Progenitor cell of endocrine pancreas (in vitro differentiated cells): ENCODE data around the gene LOXL1. TPM values are rescaled to one million over a fixed set of nuclear protein-coding genes. Genes with fewer than 3 reads are reported as not detected.

Experiments
- DNase-seq: peaks from one replicate; pipeline ENCODE4 v3.0.0; 2021; ENCODE audit warnings: low spot score; ENCODE audit not compliant: unreplicated experiment
- H3K27ac Mint-ChIP-seq: 2 replicates; pipeline ENCODE4 v1.8.0; 2021; ENCODE audit warnings: mild to moderate bottlenecking, moderate library complexity, mixed read lengths
- H3K27me3 Mint-ChIP-seq: 2 replicates; pipeline ENCODE4 v1.8.0; 2021; ENCODE audit warnings: mixed read lengths
- H3K36me3 Mint-ChIP-seq: 2 replicates; pipeline ENCODE4 v1.8.0; 2022; ENCODE audit warnings: mixed read lengths; ENCODE audit not compliant: insufficient read depth
- H3K4me1 Mint-ChIP-seq: 2 replicates; pipeline ENCODE4 v1.8.0; 2021; ENCODE audit warnings: low read depth, mixed read lengths
- H3K4me3 Mint-ChIP-seq: 2 replicates; pipeline ENCODE4 v1.8.0; 2021; ENCODE audit warnings: low read depth, mild to moderate bottlenecking, moderate library complexity, mixed read lengths
- H3K9me3 Mint-ChIP-seq: 2 replicates; pipeline ENCODE4 v1.8.0; 2021; ENCODE audit warnings: low read depth, mixed read lengths
- total RNA-seq: library from RNA; stranded (reverse); gene quantifications from 2 replicates; pipeline ENCODE4 v1.2.1, GENCODE V29; 2021
- TF ChIP-seq, protein P1 (sequence below): fragments of 200-600 bp; sonication (generic); IDR thresholded peaks from one replicate; pipeline ENCODE4 v1.5.0; 2021; ENCODE audit warnings: antibody characterized with exemption, mild to moderate bottlenecking; ENCODE audit not compliant: unreplicated experiment

The LOXL1 gene
- total RNA-seq, 1 donor from 2014 or later, result 17.4 TPM

GRCh38 chr15:73934281-73934680 is 8.0 kb downstream of the LOXL1 start:
- no peaks in the 10 kb centered on the region for H3K4me1 Mint-ChIP-seq
- H3K27ac Mint-ChIP-seq, result no peak overlapping the region
- no peak overlapping the region for H3K4me3 Mint-ChIP-seq
- no peaks in the 10 kb centered on the region for H3K9me3 Mint-ChIP-seq
- TF ChIP-seq, protein P1, sequence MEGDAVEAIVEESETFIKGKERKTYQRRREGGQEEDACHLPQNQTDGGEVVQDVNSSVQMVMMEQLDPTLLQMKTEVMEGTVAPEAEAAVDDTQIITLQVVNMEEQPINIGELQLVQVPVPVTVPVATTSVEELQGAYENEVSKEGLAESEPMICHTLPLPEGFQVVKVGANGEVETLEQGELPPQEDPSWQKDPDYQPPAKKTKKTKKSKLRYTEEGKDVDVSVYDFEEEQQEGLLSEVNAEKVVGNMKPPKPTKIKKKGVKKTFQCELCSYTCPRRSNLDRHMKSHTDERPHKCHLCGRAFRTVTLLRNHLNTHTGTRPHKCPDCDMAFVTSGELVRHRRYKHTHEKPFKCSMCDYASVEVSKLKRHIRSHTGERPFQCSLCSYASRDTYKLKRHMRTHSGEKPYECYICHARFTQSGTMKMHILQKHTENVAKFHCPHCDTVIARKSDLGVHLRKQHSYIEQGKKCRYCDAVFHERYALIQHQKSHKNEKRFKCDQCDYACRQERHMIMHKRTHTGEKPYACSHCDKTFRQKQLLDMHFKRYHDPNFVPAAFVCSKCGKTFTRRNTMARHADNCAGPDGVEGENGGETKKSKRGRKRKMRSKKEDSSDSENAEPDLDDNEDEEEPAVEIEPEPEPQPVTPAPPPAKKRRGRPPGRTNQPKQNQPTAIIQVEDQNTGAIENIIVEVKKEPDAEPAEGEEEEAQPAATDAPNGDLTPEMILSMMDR, result no peak
- H3K36me3 Mint-ChIP-seq, result no peaks in the 10 kb centered on the region
- no peak for DNase-seq
- H3K27me3 Mint-ChIP-seq, result no peaks in the 10 kb centered on the region

DNA sequence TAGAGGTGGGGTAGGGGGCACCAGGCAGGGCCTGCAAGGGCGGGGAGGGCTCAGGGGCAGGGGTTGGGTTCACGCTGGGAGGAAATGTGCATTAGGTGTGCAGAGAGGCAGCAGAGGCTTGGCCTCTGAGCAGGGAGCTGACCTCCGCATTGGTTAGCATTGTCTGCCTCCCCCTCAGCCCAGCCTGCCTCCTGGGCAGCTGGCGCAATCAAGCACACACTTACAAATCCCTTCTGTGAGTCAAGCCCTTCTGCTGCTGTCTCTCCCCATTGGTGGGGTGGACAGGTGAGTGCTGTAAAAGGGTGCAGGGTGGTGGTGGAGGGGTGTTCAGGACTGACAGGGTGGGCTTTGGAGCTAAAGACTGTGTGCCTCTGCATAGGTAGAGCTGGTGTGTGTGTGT is 9.3 kb downstream of the LOXL1 start:
- Mint-ChIP-seq H3K36me3 (no peaks in the 10 kb centered on the region), H3K27me3 (no peaks in the 10 kb centered on the region), H3K9me3 (no peaks in the 10 kb centered on the region), H3K4me3 (no peak overlapping the region), H3K4me1 (peaks cover 1% of the 10 kb centered on the region), H3K27ac (no peak overlapping the region)
- TF ChIP-seq, protein P1, result no peak
- DNase-seq, result no peak

GRCh38 chr15:73936181-73936580 is 9.9 kb downstream of the LOXL1 start:
- no peak overlapping the region for H3K27ac Mint-ChIP-seq
- H3K27me3 Mint-ChIP-seq, result no peaks in the 10 kb centered on the region
- no peaks in the 10 kb centered on the region for H3K36me3 Mint-ChIP-seq
- TF ChIP-seq, protein P1, result no peak
- H3K4me1 Mint-ChIP-seq, result peaks cover 4% of the 10 kb centered on the region
- H3K9me3 Mint-ChIP-seq, result no peaks in the 10 kb centered on the region
- no peak for DNase-seq
- no peak overlapping the region for H3K4me3 Mint-ChIP-seq

GRCh38 chr15:73936588-73937290 is 10.5 kb downstream of the LOXL1 start:
- DNase-seq, result no peak
- no peaks in the 10 kb centered on the region for H3K36me3 Mint-ChIP-seq
- H3K27me3 Mint-ChIP-seq, result no peaks in the 10 kb centered on the region
- no peak overlapping the region for H3K4me3 Mint-ChIP-seq
- H3K4me1 Mint-ChIP-seq, result peaks cover 4% of the 10 kb centered on the region
- H3K27ac Mint-ChIP-seq, result no peak overlapping the region
- H3K9me3 Mint-ChIP-seq, result no peaks in the 10 kb centered on the region
- TF ChIP-seq, protein P1, result no peak

- DNase-seq, result no peak
- H3K4me3 Mint-ChIP-seq, result no peak overlapping the region
- peaks cover 4% of the 10 kb centered on the region for H3K4me1 Mint-ChIP-seq
- H3K27me3 Mint-ChIP-seq, result no peaks in the 10 kb centered on the region
- H3K9me3 Mint-ChIP-seq, result no peaks in the 10 kb centered on the region
- no peak overlapping the region for H3K27ac Mint-ChIP-seq
- TF ChIP-seq, protein P1, result no peak
- no peaks in the 10 kb centered on the region for H3K36me3 Mint-ChIP-seq
Observed at GRCh38 chr15:73937296-73937695, 11.0 kb downstream of the LOXL1 start.
